HG03432 (cell line): ENCODE data around the gene ELP5.
A peak's percentile ranks its signal among the peaks of the same experiment; 100 is the strongest.

Experiments used
- ATAC-seq: cut with Tn5 transposase; IDR thresholded peaks from one replicate; pipeline ENCODE4 v1.9.1; 2021; ENCODE audit warnings: mild to moderate bottlenecking, moderate library complexity; ENCODE audit not compliant: unreplicated experiment

Gene ELP5

DNA sequence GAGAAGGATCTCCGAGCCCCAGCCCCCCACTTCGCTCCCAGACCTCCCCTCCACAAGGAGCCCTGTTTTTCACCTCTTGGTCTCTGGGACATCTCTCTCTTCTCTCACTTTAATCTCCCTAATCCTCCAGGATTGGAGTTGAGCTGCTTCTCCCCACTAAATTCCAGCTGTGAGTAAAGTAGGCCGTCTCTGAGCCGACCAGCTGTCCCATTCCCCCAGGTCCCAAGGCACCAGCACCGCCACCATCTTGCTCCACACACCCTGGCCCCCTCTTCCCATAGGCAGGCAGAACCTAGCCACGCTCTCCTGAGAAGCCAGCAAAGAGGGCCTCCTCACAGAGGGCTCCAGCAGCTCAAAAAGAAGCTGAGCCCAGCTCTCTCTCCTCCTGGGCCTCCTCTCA is 33.3 kb upstream of the ELP5 start:
- ATAC-seq = no peak

DNA sequence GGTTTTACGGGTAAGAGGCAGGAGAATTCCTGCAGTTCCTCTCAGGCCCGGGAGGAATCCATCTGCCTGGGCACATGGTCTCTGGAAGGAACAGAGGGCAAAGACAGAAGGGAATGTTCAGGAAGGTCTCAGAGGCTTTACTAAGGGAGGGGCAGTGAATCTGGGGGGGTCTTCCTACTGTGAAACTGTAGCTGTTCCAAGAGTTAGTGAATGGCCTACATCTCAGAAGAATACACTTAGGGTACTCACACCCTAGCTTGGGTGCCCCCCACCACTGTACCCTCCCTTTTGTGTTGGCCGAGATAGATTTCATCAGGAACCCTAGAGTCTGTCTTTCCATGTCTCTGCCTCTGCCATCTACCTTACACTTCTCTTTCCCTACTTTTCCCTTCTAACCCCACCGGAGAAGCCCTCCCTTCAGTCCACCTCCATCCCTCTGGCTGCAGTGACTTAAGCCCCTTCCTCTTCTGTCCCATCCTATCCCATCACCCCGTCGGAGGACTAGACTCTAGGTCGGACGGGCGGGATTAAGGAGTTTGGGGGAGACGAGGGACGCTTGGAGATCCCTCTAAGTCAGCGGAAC is 32.7 kb upstream of the ELP5 start:
- no peak for ATAC-seq

DNA sequence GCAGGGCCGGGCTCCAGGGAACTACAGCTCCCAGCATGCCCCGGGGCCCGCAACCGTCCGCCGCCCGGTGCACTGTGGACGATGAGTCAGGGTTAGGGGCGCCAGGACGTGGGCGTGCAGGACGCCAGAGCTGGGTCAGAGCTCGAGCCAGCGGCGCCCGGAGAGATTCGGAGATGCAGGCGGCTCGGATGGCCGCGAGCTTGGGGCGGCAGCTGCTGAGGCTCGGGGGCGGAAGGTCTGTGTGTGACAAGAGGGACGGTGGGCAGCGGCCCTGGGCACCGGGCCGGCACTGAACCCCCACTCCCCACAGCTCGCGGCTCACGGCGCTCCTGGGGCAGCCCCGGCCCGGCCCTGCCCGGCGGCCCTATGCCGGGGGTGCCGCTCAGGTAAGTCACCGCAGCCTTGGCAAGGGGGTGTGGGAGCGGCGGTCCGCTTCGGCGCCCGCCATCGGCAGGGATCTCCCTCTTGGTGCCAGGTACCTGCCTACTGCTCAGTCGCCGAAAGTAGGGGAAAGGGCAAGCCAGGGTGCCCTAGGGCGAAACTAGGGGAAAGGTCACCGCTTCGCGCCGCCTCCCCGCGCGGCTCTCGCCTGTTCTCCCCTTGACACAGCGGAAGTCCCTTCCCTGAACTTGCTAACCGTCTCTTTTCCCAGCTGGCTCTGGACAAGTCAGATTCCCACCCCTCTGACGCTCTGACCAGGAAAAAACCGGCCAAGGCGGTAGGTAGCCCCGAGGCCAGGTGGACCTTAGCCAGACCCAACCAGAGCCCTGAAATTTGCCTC is 32.0 kb upstream of the ELP5 start, which contains the start of the genes ACADVL and DLG4:
TSS of gene ACADVL (plus strand) at position 127 of the 781 bp plus-strand sequence. CDS start at position 174, 47 bp downstream.
TSS of gene DLG4 (minus strand) at position 25 of the 781 bp plus-strand sequence.
- ATAC-seq = peak; percentile 72

DNA sequence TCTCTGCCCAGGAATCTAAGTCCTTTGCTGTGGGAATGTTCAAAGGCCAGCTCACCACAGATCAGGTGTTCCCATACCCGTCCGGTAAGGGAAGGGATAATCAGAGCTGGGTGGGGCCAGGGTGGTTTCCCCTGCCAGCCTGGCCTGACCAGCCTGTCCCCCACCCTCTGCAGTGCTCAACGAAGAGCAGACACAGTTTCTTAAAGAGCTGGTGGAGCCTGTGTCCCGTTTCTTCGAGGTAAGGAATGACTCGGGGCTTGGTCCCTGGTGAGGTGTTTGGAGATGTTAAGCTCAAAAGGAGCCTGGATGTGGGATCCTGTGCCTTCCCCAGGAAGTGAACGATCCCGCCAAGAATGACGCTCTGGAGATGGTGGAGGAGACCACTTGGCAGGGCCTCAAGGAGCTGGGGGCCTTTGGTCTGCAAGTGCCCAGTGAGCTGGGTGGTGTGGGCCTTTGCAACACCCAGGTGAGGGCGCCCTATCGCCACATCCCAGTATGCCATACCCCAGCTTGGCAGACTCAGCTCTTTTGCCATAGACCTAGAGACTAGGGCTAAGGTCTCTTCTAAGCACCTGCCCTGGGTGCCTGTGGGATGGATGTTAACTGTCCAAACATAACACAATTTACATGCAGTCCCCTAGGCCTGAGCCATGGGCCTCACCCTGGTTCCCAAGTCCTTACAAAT is 31.3 kb upstream of the ELP5 start:
- no peak for ATAC-seq

- ATAC-seq = no peak
These were observed 30.5 kb upstream of the ELP5 start for GRCh38 chr17:7221278-7222092.

- no peak for ATAC-seq
These were observed 29.7 kb upstream of the ELP5 start for GRCh38 chr17:7222093-7222971.

DNA sequence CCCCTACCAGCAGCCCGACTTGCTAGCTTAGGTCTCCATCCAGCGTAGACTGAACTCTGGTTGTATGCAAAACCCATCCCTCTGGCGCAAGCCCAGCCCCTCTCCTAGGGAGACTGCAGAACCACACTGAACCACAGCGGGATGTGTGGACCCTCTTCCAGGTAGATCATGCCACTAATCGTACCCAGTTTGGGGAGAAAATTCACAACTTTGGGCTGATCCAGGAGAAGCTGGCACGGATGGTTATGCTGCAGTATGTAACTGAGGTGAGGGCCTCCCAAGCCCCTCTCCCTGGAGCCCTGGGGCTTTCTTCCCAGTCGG is 29.1 kb upstream of the ELP5 start:
- no peak for ATAC-seq

DNA sequence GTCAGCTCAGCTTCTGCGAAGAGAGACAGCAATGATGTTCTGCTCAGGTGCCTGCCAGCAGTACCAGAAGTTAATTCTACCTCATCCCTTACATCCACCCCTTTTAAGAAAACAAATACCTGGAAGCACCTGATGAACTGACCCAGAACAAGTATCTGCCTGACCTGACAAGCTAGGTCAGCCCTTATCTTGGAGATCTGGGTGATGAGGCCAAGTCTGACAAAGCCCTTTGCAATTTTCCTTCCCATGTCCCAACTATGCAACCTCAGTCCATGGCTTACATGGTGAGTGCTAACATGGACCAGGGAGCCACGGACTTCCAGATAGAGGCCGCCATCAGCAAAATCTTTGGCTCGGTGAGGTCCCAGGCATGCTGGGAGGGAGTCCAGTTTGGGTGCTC is 28.6 kb upstream of the ELP5 start:
- no peak for ATAC-seq

- no peak for ATAC-seq
These were observed 27.9 kb upstream of the ELP5 start for GRCh38 chr17:7224110-7224509.

GRCh38 chr17:7224661-7225111 is 27.3 kb upstream of the ELP5 start:
- ATAC-seq = no peak

GRCh38 chr17:7225711-7226331 is 26.2 kb upstream of the ELP5 start:
- ATAC-seq = no peak

GRCh38 chr17:7226721-7227710 is 25.0 kb upstream of the ELP5 start:
- ATAC-seq = no peak

- ATAC-seq = no peak
These were observed 23.1 kb upstream of the ELP5 start for GRCh38 chr17:7228920-7229319.

GRCh38 chr17:7229504-7229903 is 22.5 kb upstream of the ELP5 start:
- ATAC-seq = no peak

DNA sequence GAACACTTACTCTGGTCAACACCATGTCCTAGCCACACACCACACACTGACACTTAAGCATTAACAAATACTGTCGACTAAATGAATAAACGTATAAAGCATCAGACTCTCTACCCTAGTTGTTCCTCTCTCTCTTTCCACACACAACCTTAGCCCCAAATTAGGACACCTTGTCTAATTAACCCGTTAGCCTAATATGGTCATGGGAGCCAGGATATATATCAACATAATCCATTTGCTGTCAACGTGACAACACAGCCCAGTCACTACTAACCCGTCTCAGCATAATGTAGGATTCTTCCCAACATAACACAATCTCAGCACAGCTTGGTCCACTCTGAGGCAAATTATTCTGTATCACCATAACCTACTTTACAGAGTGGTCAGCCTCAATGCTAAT is 19.9 kb upstream of the ELP5 start:
- ATAC-seq = no peak

- ATAC-seq = no peak
These were observed 18.3 kb upstream of the ELP5 start for GRCh38 chr17:7233701-7234082.

DNA sequence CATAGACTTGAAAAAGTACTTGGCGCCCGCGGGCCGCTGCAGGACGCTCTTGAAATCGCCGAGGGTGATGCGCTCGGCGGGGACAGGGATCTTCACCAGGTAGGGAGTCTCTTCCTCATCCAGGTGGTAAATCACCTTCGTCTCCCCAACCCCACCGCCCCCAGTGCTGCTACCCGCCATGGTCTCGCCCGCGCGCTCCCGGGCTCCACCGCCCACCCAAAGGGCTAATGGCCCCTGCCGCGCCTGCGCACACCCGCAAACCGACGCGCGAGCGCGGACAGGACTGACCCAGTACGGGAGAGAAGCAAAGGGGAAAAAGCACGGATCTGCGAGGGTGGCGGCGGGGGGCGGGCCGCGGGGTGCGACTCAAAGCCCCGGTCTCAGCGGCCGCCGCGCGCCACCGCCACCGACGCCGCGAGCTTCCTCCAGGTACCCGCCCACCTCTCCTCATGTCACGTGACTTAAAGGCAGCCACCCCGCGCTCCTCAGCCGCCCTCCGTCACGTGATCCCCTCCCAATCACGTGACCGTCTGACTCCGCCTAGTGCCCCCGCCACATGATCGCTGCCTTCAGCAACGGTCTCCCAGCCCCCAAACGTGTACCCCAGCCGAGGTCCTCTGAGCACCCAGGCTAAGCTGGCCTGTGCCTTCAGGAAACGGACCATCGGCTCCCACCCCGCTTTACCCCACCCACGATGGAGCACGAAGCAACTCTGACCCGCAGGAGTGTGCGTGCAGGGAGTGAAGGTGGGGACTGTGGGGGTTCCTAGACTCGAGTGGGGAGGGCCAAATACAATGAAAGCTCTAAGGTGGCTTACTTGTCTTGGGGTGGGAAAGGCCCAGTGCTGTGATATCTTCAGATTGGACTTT is 17.7 kb upstream of the ELP5 start, which contains the start of gene DVL2:
TSS of gene DVL2 (minus strand) at position 435 of the 869 bp plus-strand sequence. CDS start at position 180, 255 bp downstream.
- ATAC-seq = peak; percentile 50
